Fibroblast of villous mesenchyme (primary cell): Measurements from ENCODE around the gene KRTAP10-6. TPM values are rescaled to one million over a fixed set of nuclear protein-coding genes. Genes with fewer than 3 reads are reported as not detected.

ENCODE experiments used
- DNase-seq: peaks from one replicate; pipeline ENCODE4 v3.0.0-alpha.2; 2010; ENCODE audit warnings: low read depth
- H3K4me3 ChIP-seq: 2 replicates; pipeline ENCODE4 v1.5.1; 2011; ENCODE audit warnings: low read depth, mild to moderate bottlenecking, low read length
- total RNA-seq: library from RNA; depleted of rRNA; stranded (reverse); fragments of >200 nt; gene quantifications from 2 replicates; pipeline ENCODE4 v1.2.3, GENCODE V29; 2012
- TF ChIP-seq, protein P1 (sequence below): IDR thresholded peaks from 2 replicates; pipeline ENCODE4 v1.5.1; 2012; ENCODE audit warnings: low read depth, mild to moderate bottlenecking, low read length; ENCODE audit not compliant: insufficient read depth

Gene KRTAP10-6
- total RNA-seq, 1 donor, result not detected

DNA sequence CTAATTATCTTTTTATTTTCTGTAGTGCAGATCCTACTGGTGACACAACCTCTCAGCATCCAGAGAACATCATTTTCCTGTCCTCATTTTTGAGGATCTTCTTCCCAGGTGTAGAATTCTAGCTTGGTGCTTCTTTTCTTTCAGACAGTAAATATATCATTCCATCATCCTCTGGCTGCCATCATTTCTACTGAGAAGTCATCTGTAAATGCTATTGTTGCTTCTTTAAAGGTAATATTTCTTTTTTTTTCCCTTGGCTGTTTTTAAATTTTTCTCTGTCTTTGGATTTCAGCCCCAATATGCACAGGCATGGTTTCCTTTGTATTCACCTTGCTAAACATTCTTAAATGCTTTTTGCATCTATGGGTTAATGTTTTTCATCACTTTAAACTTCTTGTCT is 31.3 kb upstream of the KRTAP10-6 start:
- no peak overlapping the region for H3K4me3 ChIP-seq
- TF ChIP-seq, protein P1, sequence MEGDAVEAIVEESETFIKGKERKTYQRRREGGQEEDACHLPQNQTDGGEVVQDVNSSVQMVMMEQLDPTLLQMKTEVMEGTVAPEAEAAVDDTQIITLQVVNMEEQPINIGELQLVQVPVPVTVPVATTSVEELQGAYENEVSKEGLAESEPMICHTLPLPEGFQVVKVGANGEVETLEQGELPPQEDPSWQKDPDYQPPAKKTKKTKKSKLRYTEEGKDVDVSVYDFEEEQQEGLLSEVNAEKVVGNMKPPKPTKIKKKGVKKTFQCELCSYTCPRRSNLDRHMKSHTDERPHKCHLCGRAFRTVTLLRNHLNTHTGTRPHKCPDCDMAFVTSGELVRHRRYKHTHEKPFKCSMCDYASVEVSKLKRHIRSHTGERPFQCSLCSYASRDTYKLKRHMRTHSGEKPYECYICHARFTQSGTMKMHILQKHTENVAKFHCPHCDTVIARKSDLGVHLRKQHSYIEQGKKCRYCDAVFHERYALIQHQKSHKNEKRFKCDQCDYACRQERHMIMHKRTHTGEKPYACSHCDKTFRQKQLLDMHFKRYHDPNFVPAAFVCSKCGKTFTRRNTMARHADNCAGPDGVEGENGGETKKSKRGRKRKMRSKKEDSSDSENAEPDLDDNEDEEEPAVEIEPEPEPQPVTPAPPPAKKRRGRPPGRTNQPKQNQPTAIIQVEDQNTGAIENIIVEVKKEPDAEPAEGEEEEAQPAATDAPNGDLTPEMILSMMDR, result no peak
- no peak for DNase-seq

DNA sequence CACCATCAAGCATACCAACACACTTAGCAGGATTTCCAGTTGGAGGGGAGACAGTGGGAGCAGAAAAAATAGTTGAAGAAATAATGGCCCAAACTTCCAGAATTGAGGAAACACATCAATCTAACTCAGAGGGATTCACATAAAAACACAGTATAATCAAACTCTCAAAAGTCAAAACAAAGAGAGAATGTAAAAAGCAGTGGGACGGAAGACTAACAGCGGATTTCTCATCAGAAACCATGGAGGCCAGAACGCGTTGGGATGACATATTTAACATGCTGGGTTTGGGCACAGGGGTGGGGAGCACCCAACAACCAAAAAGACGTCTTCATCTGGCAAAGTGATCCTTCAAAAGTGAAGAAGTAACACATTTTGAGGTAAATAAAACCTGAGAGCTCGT is 27.6 kb upstream of the KRTAP10-6 start:
- no peak overlapping the region for H3K4me3 ChIP-seq
- no peak for DNase-seq
- TF ChIP-seq, protein P1, result no peak

DNA sequence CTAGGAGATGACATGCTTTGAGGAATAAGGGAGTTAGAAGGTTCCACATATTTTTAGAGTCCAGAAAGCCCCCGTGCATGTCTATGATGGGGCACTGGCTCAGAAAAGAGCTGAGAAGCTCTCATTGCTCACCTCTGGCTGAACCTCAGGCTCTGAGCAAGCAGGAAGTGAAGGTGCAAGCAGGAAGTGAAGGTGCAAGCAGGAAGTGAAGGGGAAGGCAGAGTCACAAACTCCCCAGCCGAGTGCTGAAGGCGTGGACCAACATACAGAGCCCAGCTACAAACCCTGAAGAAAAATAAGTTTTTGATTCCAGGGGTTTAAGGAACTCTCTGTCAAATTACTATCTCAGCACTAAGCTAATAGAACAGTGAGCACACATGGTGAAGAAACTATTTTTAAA is 26.6 kb upstream of the KRTAP10-6 start:
- no peak for DNase-seq
- TF ChIP-seq, protein P1, result no peak
- no peak overlapping the region for H3K4me3 ChIP-seq

DNA sequence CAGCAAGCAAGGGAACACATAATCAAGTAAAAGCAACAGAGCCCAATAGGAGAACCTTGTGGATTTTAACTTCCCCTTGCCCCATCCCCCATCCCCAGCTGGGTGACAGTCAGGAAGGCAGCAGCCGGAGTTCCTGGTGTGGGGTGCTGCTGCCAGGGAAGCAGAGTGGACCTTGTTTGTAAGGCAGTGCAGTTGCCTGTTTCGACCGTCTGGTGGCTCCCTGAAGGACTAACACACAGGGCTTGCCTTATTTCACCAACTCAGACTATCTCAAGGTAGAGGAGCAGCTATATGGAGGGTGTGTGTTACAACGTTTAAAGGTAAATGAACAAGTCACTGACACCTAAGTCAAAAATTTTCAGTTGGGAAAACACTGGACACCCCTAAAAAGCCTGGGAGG is 26.2 kb upstream of the KRTAP10-6 start:
- TF ChIP-seq, protein P1, result no peak
- no peak for DNase-seq
- no peak overlapping the region for H3K4me3 ChIP-seq

DNA sequence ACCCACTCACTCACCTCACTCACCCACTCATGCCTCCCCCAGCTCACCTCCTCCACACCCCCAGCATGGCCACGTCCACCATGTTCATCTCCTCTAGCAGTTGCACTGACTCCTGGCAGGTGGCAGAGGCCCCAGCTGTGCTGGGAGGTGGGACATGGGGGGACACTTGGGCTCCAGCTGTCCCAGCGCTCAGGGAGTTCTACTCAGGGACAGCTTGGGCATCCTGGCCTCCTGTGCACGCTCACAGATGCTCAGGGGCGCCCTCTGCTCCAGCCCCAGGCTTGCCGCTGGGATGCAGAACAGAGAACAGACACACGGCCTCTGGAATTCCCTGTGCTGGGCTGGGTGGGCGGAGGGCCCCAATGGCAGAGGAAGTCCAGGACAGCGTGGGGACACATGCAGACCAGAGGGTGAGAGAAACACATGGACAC is 24.8 kb upstream of the KRTAP10-6 start:
- TF ChIP-seq, protein P1, result no peak
- DNase-seq, result no peak
- H3K4me3 ChIP-seq, result no peak overlapping the region

DNA sequence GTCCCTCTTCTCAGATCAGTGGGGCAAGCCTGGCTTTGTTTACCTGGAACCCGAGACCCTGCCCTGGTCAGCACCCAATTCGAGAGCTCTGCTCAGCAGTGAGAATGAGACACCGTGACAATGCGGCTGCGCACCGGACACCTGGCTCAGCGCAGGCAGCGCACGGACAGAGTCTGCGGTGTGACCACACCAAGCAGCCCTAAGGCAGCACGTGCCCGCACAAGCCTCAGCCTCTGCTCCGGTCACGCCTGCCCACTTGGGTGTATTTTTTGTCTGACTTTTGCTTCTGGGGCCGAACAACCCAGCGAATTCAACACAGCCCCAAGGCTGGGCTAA is 24.3 kb upstream of the KRTAP10-6 start:
- DNase-seq, result no peak
- TF ChIP-seq, protein P1, result no peak
- no peak overlapping the region for H3K4me3 ChIP-seq

DNA sequence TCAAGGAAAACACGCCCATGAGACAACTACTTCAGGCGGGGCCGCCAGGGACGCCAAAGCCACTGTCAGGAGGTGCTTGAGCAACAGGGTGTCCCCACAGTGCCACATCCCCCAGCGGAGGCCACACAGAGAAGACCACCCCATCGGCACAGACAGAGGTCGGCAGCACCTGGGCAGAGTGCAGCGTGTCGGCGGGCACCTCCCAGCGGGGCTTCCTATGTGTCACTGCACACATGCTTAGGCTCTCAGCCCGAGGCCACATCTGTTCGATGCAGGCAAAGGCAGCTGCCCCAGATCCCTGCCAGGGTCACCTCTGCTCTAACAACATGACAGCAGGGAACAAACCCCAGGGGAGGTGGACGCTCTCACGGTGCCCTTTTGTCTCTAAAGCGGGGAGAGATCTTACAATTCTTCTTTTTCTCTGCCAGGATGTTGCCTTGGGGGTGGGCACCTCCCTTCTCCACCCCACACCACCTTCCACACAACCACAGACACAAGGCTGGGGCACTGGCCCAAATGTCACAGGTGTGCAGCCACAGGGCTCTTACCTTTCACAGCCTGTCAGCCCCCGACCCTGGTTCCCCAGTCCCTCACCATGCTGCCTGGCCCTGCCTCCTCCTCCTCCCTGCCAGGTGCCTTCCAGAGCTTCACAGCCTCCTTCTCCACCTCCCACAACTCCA is 23.7 kb upstream of the KRTAP10-6 start:
- TF ChIP-seq, protein P1, result no peak
- DNase-seq, result no peak
- H3K4me3 ChIP-seq, result no peak overlapping the region
